OCI-LY1 (cell line): ENCODE results near the gene WDR55.
"Not testable (repeated sequence)": the region's sequence is repeated elsewhere in the genome, so short reads cannot be mapped to it uniquely, and the experiment has no call there.

Experiments
- H2AFZ ChIP-seq: fragments of 200-600 bp; sonication (generic), shearing (Covaris generic); 2 replicates; pipeline ENCODE4 v1.6.0; 2014; ENCODE audit warnings: antibody characterized with exemption, mild to moderate bottlenecking, low read length
- H3F3A ChIP-seq: fragments of 200-600 bp; sonication (generic), shearing (Covaris generic); 2 replicates; pipeline ENCODE4 v1.6.0; 2014; ENCODE audit warnings: mild to moderate bottlenecking, antibody characterized with exemption, low read length, moderate library complexity; ENCODE audit not compliant: insufficient read depth
- H3K27ac ChIP-seq: fragments of 200-600 bp; sonication (generic); 2 replicates; pipeline ENCODE4 v1.5.1; 2014; ENCODE audit warnings: low read length, mixed run types, mild to moderate bottlenecking, low read depth; ENCODE audit not compliant: poor library complexity, severe bottlenecking
- H3K27me3 ChIP-seq: fragments of 200-600 bp; sonication (generic); 2 replicates; pipeline ENCODE4 v1.6.0; 2014; ENCODE audit warnings: antibody characterized with exemption, mild to moderate bottlenecking, low read length, moderate library complexity; ENCODE audit not compliant: insufficient read depth
- H3K36me3 ChIP-seq: fragments of 200-600 bp; sonication (generic); 2 replicates; pipeline ENCODE4 v1.6.1; 2014; ENCODE audit warnings: mild to moderate bottlenecking, antibody characterized with exemption, low read length, moderate library complexity, mixed read lengths; ENCODE audit not compliant: insufficient read depth
- H3K4me1 ChIP-seq: fragments of 200-600 bp; sonication (generic); 2 replicates; pipeline ENCODE4 v1.5.1; 2014; ENCODE audit warnings: mild to moderate bottlenecking, low read length, moderate library complexity; ENCODE audit not compliant: insufficient read depth, severe bottlenecking
- H3K4me2 ChIP-seq: fragments of 200-600 bp; sonication (generic), shearing (Covaris generic); 2 replicates; pipeline ENCODE4 v1.6.1; 2014; ENCODE audit warnings: low read length
- H3K4me3 ChIP-seq: fragments of 200-600 bp; sonication (generic); 2 replicates; pipeline ENCODE4 v1.5.1; 2014; ENCODE audit warnings: low read length, low read depth, mild to moderate bottlenecking, mixed read lengths; ENCODE audit not compliant: poor library complexity, severe bottlenecking
- H3K79me2 ChIP-seq: fragments of 200-600 bp; shearing (Covaris generic); 2 replicates; pipeline ENCODE4 v1.6.1; 2016; ENCODE audit warnings: mixed run types, low read length, mixed read lengths; ENCODE audit not compliant: insufficient read depth
- H3K9ac ChIP-seq: fragments of 200-600 bp; sonication (generic), shearing (Covaris generic); 2 replicates; pipeline ENCODE4 v1.6.1; 2014; ENCODE audit warnings: mild to moderate bottlenecking, low read length, mixed read lengths
- H3K9me2 ChIP-seq: fragments of 200-600 bp; sonication (generic), shearing (Covaris generic); 2 replicates; pipeline ENCODE4 v1.6.1; 2014; ENCODE audit warnings: low read depth, mild to moderate bottlenecking, low read length, mixed read lengths
- H3K9me3 ChIP-seq: fragments of 200-600 bp; shearing (Covaris generic); 2 replicates; pipeline ENCODE4 v1.6.1; 2014; ENCODE audit warnings: low read length, mixed read lengths
- H4K20me1 ChIP-seq: fragments of 200-600 bp; sonication (generic), shearing (Covaris generic); 2 replicates; pipeline ENCODE4 v1.6.0; 2016; ENCODE audit warnings: mild to moderate bottlenecking, low read length; ENCODE audit not compliant: insufficient read depth
- EZH2 ChIP-seq: fragments of 200-600 bp; sonication (generic), shearing (Covaris generic); IDR thresholded peaks from 2 replicates; pipeline ENCODE4 v1.8.0; 2017; ENCODE audit warnings: borderline replicate concordance, mixed run types, mild to moderate bottlenecking, antibody characterized with exemption, low read length, moderate library complexity, mixed read lengths
- TF ChIP-seq, protein P1 (sequence below): fragments of 200-600 bp; sonication (generic), shearing (Covaris generic); IDR thresholded peaks from 2 replicates; pipeline ENCODE4 v1.5.1; 2017; ENCODE audit warnings: mild to moderate bottlenecking, antibody characterized with exemption, low read length, moderate library complexity, mixed read lengths

Gene WDR55

DNA sequence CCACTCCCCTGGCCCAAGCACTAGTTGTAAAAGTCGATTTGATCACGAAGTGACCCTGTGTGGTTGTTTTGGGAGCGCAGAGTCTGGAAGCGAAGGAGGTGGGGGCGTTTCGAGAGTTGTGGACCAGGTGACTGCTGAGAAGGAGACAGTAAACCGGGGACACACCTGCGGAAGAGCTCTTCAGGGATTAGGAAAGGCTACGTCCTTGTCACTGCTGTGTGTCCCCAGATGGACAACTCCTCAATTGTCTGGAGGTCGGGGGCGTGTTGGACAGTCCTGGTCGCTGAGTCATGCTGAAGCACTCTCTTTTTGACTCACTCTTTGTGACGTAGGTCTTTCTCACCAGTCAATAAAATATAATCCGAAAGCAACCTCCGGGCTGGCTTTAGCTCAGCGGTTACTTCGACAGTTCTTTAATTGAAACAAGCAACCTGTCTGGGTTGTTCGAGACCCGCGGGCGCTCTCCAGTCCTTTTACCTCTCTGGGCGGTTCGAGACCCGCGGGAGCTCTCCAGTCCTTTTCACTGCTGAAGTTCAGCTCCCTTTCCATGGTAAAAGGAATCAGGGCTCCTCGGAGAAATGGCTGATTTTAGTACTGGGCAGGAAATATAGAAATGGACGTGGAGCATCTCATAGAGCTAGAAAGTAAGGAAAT is 46.3 kb downstream of the WDR55 start:
- Histone ChIP-seq H3K9me2 (no peaks in the 10 kb centered on the region), H3K27me3 (no peaks in the 10 kb centered on the region), H3K79me2 (no peaks in the 10 kb centered on the region), H3K36me3 (peaks cover 17% of the 10 kb centered on the region), H3K4me2 (peak overlapping the region; percentile 96), H3K9ac (peak overlapping the region; percentile 73), H3K27ac (no peak overlapping the region), H4K20me1 (no peaks in the 10 kb centered on the region), H2AFZ (peak overlapping the region; percentile 100), H3K9me3 (no peaks in the 10 kb centered on the region), H3K4me1 (peaks cover 13% of the 10 kb centered on the region), H3K4me3 (peak overlapping the region; percentile 69), H3F3A (no peaks in the 10 kb centered on the region)
- TF ChIP-seq, protein P1, sequence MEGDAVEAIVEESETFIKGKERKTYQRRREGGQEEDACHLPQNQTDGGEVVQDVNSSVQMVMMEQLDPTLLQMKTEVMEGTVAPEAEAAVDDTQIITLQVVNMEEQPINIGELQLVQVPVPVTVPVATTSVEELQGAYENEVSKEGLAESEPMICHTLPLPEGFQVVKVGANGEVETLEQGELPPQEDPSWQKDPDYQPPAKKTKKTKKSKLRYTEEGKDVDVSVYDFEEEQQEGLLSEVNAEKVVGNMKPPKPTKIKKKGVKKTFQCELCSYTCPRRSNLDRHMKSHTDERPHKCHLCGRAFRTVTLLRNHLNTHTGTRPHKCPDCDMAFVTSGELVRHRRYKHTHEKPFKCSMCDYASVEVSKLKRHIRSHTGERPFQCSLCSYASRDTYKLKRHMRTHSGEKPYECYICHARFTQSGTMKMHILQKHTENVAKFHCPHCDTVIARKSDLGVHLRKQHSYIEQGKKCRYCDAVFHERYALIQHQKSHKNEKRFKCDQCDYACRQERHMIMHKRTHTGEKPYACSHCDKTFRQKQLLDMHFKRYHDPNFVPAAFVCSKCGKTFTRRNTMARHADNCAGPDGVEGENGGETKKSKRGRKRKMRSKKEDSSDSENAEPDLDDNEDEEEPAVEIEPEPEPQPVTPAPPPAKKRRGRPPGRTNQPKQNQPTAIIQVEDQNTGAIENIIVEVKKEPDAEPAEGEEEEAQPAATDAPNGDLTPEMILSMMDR: no peak
- TF ChIP-seq EZH2: no peak

DNA sequence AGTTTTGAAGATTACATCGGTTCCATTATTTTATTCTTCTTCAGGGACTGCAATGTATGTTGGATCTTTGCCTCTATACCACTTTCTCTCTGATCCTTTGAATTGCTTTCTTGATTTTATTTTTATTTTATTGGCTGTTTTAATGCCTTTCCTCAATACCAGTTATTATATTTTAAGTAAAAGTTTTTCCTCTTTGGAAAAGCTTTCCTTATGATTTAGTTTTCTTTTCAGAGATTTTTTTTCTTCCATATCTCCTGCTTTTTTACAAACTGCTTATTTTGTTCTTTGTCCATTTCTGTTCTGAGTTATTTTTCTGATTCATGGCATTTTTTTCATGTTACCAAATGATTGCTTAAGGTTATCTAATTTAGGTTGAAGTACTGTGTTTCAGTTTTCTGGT is 47.1 kb downstream of the WDR55 start:
- H4K20me1 ChIP-seq: no peaks in the 10 kb centered on the region
- TF ChIP-seq EZH2: no peak
- TF ChIP-seq, protein P1: no peak
- no peaks in the 10 kb centered on the region for H3K9me3 ChIP-seq
- peaks cover 10% of the 10 kb centered on the region; the same call in 1 of the 2 replicates for H3K36me3 ChIP-seq
- no peaks in the 10 kb centered on the region for H3K9me2 ChIP-seq
- no peak overlapping the region for H2AFZ ChIP-seq
- peaks cover 13% of the 10 kb centered on the region for H3K4me1 ChIP-seq
- no peak overlapping the region for H3K9ac ChIP-seq
- H3K4me2 ChIP-seq: peak overlapping the region; percentile 96; the same call in 1 of the 2 replicates
- no peaks in the 10 kb centered on the region for H3K79me2 ChIP-seq
- H3K27me3 ChIP-seq: no peaks in the 10 kb centered on the region
- no peaks in the 10 kb centered on the region for H3F3A ChIP-seq
- H3K4me3 ChIP-seq: no peak overlapping the region
- H3K27ac ChIP-seq: no peak overlapping the region

DNA sequence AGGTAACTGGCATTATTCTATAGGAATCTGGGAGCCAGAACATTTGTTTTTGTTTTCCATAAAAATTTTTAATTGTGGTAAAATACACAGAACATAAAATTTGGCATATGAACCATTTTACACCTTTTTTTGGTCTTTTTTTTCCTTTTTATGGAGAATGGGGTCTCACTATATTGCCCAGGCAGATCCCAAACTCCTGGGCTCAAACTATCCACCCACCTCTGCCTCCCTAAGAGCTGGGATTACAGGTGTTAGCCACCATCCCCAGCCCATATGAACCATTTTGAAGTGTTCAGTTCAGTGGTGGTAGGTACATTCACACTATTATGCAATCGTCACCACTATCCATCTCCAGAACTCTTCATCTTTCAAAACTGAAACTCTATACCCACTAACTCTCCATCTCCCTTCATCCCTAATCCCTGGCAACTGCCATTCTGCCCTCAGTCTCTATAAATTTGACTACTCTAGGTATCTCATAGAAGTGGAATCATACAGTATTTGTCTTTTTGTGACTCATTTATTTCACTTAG is 48.9 kb downstream of the WDR55 start:
- H3K27ac ChIP-seq: no peak overlapping the region
- no peaks in the 10 kb centered on the region for H3K27me3 ChIP-seq
- H3K4me3 ChIP-seq: no peak overlapping the region
- no peaks in the 10 kb centered on the region for H4K20me1 ChIP-seq
- no peak overlapping the region for H3K9ac ChIP-seq
- no peaks in the 10 kb centered on the region for H3K79me2 ChIP-seq
- no peak overlapping the region for H2AFZ ChIP-seq
- peaks cover 13% of the 10 kb centered on the region for H3K4me1 ChIP-seq
- TF ChIP-seq, protein P1: no peak
- no peak for TF ChIP-seq EZH2
- H3K36me3 ChIP-seq: no peaks in the 10 kb centered on the region
- no peaks in the 10 kb centered on the region for H3K9me2 ChIP-seq
- H3K4me2 ChIP-seq: no peak overlapping the region
- H3K9me3 ChIP-seq: no peaks in the 10 kb centered on the region
- no peaks in the 10 kb centered on the region for H3F3A ChIP-seq

DNA sequence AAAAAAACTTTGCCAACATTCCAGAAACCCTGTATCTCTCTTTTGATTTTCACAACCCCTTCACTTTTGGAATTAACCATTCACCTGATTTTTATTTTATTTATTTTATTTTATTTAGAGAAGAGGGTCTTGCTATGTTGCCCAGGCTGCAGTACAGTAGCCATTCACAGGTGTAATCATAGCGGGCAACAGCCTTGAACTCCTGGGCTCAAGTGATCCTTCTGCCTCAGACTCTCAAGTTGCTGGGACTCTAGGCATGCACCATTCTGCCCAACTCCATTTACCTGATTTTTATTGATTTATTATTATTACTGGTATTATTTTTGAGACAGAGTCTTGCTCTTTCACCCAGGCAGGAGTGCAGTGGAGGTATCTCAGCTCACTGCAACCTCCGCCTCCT is 51.5 kb downstream of the WDR55 start:
- not testable (repeated sequence) for H2AFZ ChIP-seq, H3K36me3 ChIP-seq, H3K4me3 ChIP-seq, H3K9me3 ChIP-seq, H3K27ac ChIP-seq, H4K20me1 ChIP-seq, H3K79me2 ChIP-seq, H3K4me2 ChIP-seq, H3K4me1 ChIP-seq, H3K9ac ChIP-seq, H3K9me2 ChIP-seq, H3K27me3 ChIP-seq, H3F3A ChIP-seq
